Bone marrow (tissue), 2 donors: Measurements from ENCODE around the gene GABRG3.

Experiments used
- DNase-seq, 2 donors: peaks; one replicate each; lab custom pipeline; 2025; lab: John Stamatoyannopoulos, UW

Gene GABRG3

GRCh38 chr15:27473845-27474244, 502.9 kb downstream of the GABRG3 start:
- DNase-seq, result no peak

- DNase-seq, result no peak
Measured at GRCh38 chr15:27475395-27475794, 504.4 kb downstream of the GABRG3 start.

GRCh38 chr15:27479296-27480140, 508.5 kb downstream of the GABRG3 start:
- no peak for DNase-seq

GRCh38 chr15:27480141-27480530, 509.2 kb downstream of the GABRG3 start:
- DNase-seq, result no peak

GRCh38 chr15:27480642-27481041, 509.7 kb downstream of the GABRG3 start:
- no peak for DNase-seq

- DNase-seq, result no peak
Measured at GRCh38 chr15:27481768-27482167, 510.8 kb downstream of the GABRG3 start.

GRCh38 chr15:27482287-27482686, 511.3 kb downstream of the GABRG3 start:
- DNase-seq, result no peak

GRCh38 chr15:27483124-27483523, 512.1 kb downstream of the GABRG3 start:
- no peak for DNase-seq

GRCh38 chr15:27485265-27485664, 514.3 kb downstream of the GABRG3 start:
- no peak for DNase-seq

- DNase-seq, result no peak
Measured at GRCh38 chr15:27486051-27486450, 515.1 kb downstream of the GABRG3 start.

- DNase-seq, result no peak
Measured at GRCh38 chr15:27486683-27487647, 516.0 kb downstream of the GABRG3 start.

- DNase-seq, result no peak
Measured at GRCh38 chr15:27487846-27488245, 516.9 kb downstream of the GABRG3 start.

- no peak for DNase-seq
Measured at GRCh38 chr15:27490867-27491595, 520.0 kb downstream of the GABRG3 start.

GRCh38 chr15:27491666-27492621, 521.0 kb downstream of the GABRG3 start:
- no peak for DNase-seq

- DNase-seq, result no peak
Measured at GRCh38 chr15:27495963-27496459, 525.0 kb downstream of the GABRG3 start.

GRCh38 chr15:27498700-27499099, 527.7 kb downstream of the GABRG3 start:
- no peak for DNase-seq

GRCh38 chr15:27499191-27499590, 528.2 kb downstream of the GABRG3 start:
- no peak for DNase-seq

GRCh38 chr15:27499719-27500118, 528.7 kb downstream of the GABRG3 start:
- DNase-seq, result no peak

- no peak for DNase-seq
Measured at GRCh38 chr15:27500206-27500605, 529.2 kb downstream of the GABRG3 start.

GRCh38 chr15:27506752-27507151, 535.8 kb downstream of the GABRG3 start:
- no peak for DNase-seq

- DNase-seq, result no peak
Measured at GRCh38 chr15:27509014-27509413, 538.0 kb downstream of the GABRG3 start.
